HCT116 (cell line): ENCODE results near the gene GRIK4. TPM values are rescaled to one million over a fixed set of nuclear protein-coding genes. Genes with fewer than 3 reads are reported as not detected.

Experiments used
- ATAC-seq: fragments of 200-7000 bp; cut with Tn5 transposase; 2 replicates; pipeline ENCODE4 v1.9.1; 2020; ENCODE audit warnings: mild to moderate bottlenecking, moderate library complexity
- BruUV-seq: library from RNA; stranded (reverse); fragments of 400-500 nt; replicated peaks from 2 replicates; lab custom pipeline; 2021; lab: Mats Ljungman, UMichigan
- CTCF ChIA-PET: fragments of 300-600 bp; sonication (Branson Sonifier 250); formaldehyde crosslinking; loops from one replicate; lab custom pipeline; 2021; ENCODE audit warnings: antibody characterized with exemption; lab: Charles Lee
- POLR2A ChIA-PET: fragments of 300-600, 350-600 bp; sonication (Branson Sonifier 250); formaldehyde crosslinking; loops from one replicate; lab custom pipeline; 2021; ENCODE audit warnings: antibody characterized with exemption; lab: Charles Lee
- RAD21 ChIA-PET, 2 experiments: fragments of 300-600 bp; sonication (Branson Sonifier 250); formaldehyde crosslinking; loops; one replicate each; lab custom pipeline; 2023; ENCODE audit warnings: low total read pairs in 2 of 2; ENCODE audit not compliant: uncharacterized antibody in 2 of 2, unreplicated experiment in 2 of 2, low non-redundant PET in 1 of 2; lab: Charles Lee
- DNase-seq: peaks from one replicate; pipeline ENCODE4 v3.0.0-alpha.2; 2010; ENCODE audit warnings: low read depth, low spot score
- H2AFZ ChIP-seq: fragments of 200-600 bp; shearing (Covaris generic), sonication (generic); 2 replicates; pipeline ENCODE4 v1.6.1; 2017; ENCODE audit warnings: low read depth, mixed run types, mixed read lengths, antibody characterized with exemption, low read length; ENCODE audit not compliant: poor library complexity, severe bottlenecking
- H3K27ac ChIP-seq: 2 replicates; pipeline ENCODE4 v1.5.1; 2012; ENCODE audit warnings: low read depth, low read length
- H3K27me3 ChIP-seq: fragments of 200-600 bp; sonication (generic); 2 replicates; pipeline ENCODE4 v1.6.1; 2016; ENCODE audit warnings: mixed run types, low read length, mixed read lengths; ENCODE audit not compliant: insufficient read depth
- H3K36me3 ChIP-seq, 2 experiments: fragments of 200-500 bp in 1 of 2; fragments of 200-600 bp in 1 of 2; sonication (Bioruptor generic) in 1 of 2; sonication (generic) in 1 of 2; 2 replicates each; pipeline versions ENCODE4 v1.5.1 to v1.6.1; 2014 to 2016; ENCODE audit warnings: low read length in 2 of 2, inconsistent platforms in 1 of 2, mixed read lengths in 1 of 2, mixed run types in 1 of 2; ENCODE audit not compliant: insufficient read depth in 2 of 2, control insufficient read depth in 1 of 2
- H3K4me1 ChIP-seq, 2 experiments: fragments of 200-600 bp in 1 of 2; sonication (generic) in 1 of 2; 2 replicates each; pipeline versions ENCODE4 v1.5.1 to v1.6.1; 2012 to 2017; ENCODE audit warnings: low read length in 2 of 2, inconsistent platforms in 1 of 2, mild to moderate bottlenecking in 1 of 2, mixed read lengths in 1 of 2, mixed run types in 1 of 2, moderate library complexity in 1 of 2; ENCODE audit not compliant: insufficient read depth in 2 of 2, control insufficient read depth in 1 of 2
- H3K4me2 ChIP-seq: fragments of 200-600 bp; sonication (generic); 2 replicates; pipeline ENCODE4 v1.6.1; 2017; ENCODE audit warnings: mixed run types, low read length, mixed read lengths
- H3K4me3 ChIP-seq, 2 experiments: fragments of 200-600 bp in 1 of 2; sonication (generic) in 1 of 2; replicated peaks in 1 of 2; 2 replicates each; pipeline ENCODE4 v1.5.1; 2011 to 2016; ENCODE audit warnings: low read length in 2 of 2, control low read depth in 1 of 2, low read depth in 1 of 2, mild to moderate bottlenecking in 1 of 2, mixed read lengths in 1 of 2, mixed run types in 1 of 2
- H3K79me2 ChIP-seq: fragments of 200-600 bp; sonication (generic); 2 replicates; pipeline ENCODE4 v1.6.1; 2017; ENCODE audit warnings: mild to moderate bottlenecking, mixed run types, low read length, moderate library complexity, mixed read lengths; ENCODE audit not compliant: insufficient read depth
- H3K9ac ChIP-seq: fragments of 200-600 bp; sonication (generic); 2 replicates; pipeline ENCODE4 v1.6.1; 2016; ENCODE audit warnings: low read length, mixed read lengths
- H3K9me2 ChIP-seq: fragments of 200-600 bp; sonication (generic), shearing (Covaris generic); 2 replicates; pipeline ENCODE4 v1.6.1; 2017; ENCODE audit warnings: mixed run types, mild to moderate bottlenecking, moderate library complexity; ENCODE audit not compliant: insufficient read depth
- H3K9me3 ChIP-seq, 2 experiments: fragments of 200-500 bp in 1 of 2; fragments of 200-600 bp in 1 of 2; sonication (Bioruptor generic) in 1 of 2; sonication (generic) in 1 of 2; 2 replicates each; pipeline ENCODE4 v1.6.1; 2014 to 2017; ENCODE audit warnings: low read length in 2 of 2, mixed read lengths in 2 of 2, inconsistent platforms in 1 of 2, low read depth in 1 of 2, mild to moderate bottlenecking in 1 of 2, mixed run types in 1 of 2, moderate library complexity in 1 of 2; ENCODE audit not compliant: control insufficient read depth in 1 of 2, insufficient read depth in 1 of 2
- H4K20me1 ChIP-seq: fragments of 200-600 bp; sonication (generic), shearing (Covaris generic); 2 replicates; pipeline ENCODE4 v1.6.1; 2017; ENCODE audit warnings: mixed run types, mild to moderate bottlenecking, moderate library complexity; ENCODE audit not compliant: insufficient read depth
- CEBPB ChIP-seq: IDR thresholded peaks from 2 replicates; pipeline ENCODE4 v1.6.1; 2012; ENCODE audit warnings: low read depth
- CTCF ChIP-seq, 3 experiments: fragments of 200-600 bp in 1 of 3; sonication (generic) in 1 of 3; IDR thresholded peaks in 2 of 3; conservative IDR thresholded peaks in 1 of 3; 2 replicates each; pipeline ENCODE4 v1.5.1; 2012 to 2017; ENCODE audit warnings: low read depth in 2 of 3, low read length in 2 of 3, antibody characterized with exemption in 1 of 3, borderline replicate concordance in 1 of 3, control low read depth in 1 of 3, mild to moderate bottlenecking in 1 of 3, mixed read lengths in 1 of 3, mixed run types in 1 of 3, moderate library complexity in 1 of 3; ENCODE audit not compliant: insufficient read depth in 1 of 3
- EZH2phosphoT487 ChIP-seq: fragments of 200-600 bp; IDR thresholded peaks from 2 replicates; pipeline ENCODE4 v1.6.1; 2018; ENCODE audit warnings: antibody characterized with exemption, borderline replicate concordance
- FOSL1 ChIP-seq: IDR thresholded peaks from 2 replicates; pipeline ENCODE4 v1.6.1; 2012; ENCODE audit warnings: low read depth
- SP1 ChIP-seq: IDR thresholded peaks from 2 replicates; pipeline ENCODE4 v1.6.1; 2012; ENCODE audit warnings: low read depth
- SRF ChIP-seq: IDR thresholded peaks from 2 replicates; pipeline ENCODE4 v1.6.1; 2012; ENCODE audit warnings: low read depth
- YY1 ChIP-seq: IDR thresholded peaks from 2 replicates; pipeline ENCODE4 v1.6.1; 2011; ENCODE audit warnings: low read length, low read depth, moderate library complexity, mild to moderate bottlenecking; ENCODE audit not compliant: insufficient replicate concordance; ENCODE audit errors: extremely low read depth
- ZNF274 ChIP-seq: fragments of 200-500 bp; sonication (Bioruptor generic); IDR thresholded peaks from 2 replicates; pipeline ENCODE4 v1.6.1; 2014; ENCODE audit warnings: mild to moderate bottlenecking, low read depth, low read length, inconsistent platforms
- intact Hi-C: fragments of 100-400 bp; cut with micrococcal nuclease; formaldehyde crosslinking; loops from 2 replicates; pipeline ENCODE4 v1.10.0; 2022
- total RNA-seq: library from RNA; stranded (reverse); gene quantifications from one replicate; pipeline ENCODE4 v1.2.1, GENCODE V29; 2021; ENCODE audit not compliant: unreplicated experiment
- TF ChIP-seq, protein P1 (sequence below): IDR thresholded peaks from 2 replicates; pipeline ENCODE4 v1.6.1; 2011; ENCODE audit warnings: mild to moderate bottlenecking, low read length, moderate library complexity; ENCODE audit not compliant: insufficient replicate concordance; ENCODE audit errors: extremely low read depth
- TF ChIP-seq, protein P2 (sequence below): IDR thresholded peaks from 2 replicates; pipeline ENCODE4 v1.6.1; 2012

GRIK4 gene
- total RNA-seq, 1 experiment from 2014 or later = 0.52 TPM

DNA sequence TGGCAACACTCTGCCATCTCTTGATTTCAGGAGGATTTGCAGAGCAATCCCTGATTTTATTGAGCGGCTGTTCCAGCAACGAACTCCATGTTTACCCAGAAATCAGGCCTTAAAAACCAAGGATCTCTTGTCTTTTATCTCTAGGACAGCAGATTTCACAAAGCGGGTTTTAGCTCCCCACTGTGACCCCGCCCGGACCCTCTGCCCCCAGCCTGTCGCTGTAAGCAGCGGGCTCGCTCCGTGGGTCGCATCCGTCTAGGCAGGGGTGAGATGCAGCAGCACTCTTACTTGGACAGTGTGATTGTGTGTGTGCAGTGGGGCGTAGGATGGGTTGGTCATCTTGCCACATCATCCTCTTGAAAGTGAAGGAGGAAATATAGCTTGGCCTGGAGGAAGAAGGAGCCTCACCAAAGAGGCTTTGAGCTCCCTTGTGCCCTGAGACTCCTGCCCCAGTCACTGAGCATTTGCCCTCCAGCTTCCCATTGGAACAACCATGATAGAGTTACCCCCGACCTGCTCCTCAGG is 323.2 kb downstream of the GRIK4 start:
- no peaks in the 10 kb centered on the region for H3K9me2 ChIP-seq
- ATAC-seq = no peak
- peaks cover 3% of the 10 kb centered on the region; the same call in 1 of the 2 replicates for H3K27me3 ChIP-seq
- no peak for TF ChIP-seq ZNF274
- TF ChIP-seq YY1 = no peak
- TF ChIP-seq FOSL1 = no peak
- TF ChIP-seq, protein P1, sequence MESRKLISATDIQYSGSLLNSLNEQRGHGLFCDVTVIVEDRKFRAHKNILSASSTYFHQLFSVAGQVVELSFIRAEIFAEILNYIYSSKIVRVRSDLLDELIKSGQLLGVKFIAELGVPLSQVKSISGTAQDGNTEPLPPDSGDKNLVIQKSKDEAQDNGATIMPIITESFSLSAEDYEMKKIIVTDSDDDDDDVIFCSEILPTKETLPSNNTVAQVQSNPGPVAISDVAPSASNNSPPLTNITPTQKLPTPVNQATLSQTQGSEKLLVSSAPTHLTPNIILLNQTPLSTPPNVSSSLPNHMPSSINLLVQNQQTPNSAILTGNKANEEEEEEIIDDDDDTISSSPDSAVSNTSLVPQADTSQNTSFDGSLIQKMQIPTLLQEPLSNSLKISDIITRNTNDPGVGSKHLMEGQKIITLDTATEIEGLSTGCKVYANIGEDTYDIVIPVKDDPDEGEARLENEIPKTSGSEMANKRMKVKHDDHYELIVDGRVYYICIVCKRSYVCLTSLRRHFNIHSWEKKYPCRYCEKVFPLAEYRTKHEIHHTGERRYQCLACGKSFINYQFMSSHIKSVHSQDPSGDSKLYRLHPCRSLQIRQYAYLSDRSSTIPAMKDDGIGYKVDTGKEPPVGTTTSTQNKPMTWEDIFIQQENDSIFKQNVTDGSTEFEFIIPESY = no peak
- no peak for TF ChIP-seq EZH2phosphoT487
- H3K79me2 ChIP-seq = no peaks in the 10 kb centered on the region
- H2AFZ ChIP-seq = no peak overlapping the region
- ChIA-PET CTCF (no interaction called here), POLR2A (no interaction called here), RAD21 (no interaction called here)
- no peaks in the 10 kb centered on the region for H3K4me1 ChIP-seq
- no peaks in the 10 kb centered on the region for H3K9me3 ChIP-seq
- H3K36me3 ChIP-seq = no peaks in the 10 kb centered on the region
- DNase-seq = no peak
- no peak overlapping the region for H3K9ac ChIP-seq
- H3K27ac ChIP-seq = no peak overlapping the region
- BruUV-seq = no TSS peak
- no peak overlapping the region for H3K4me2 ChIP-seq
- H3K4me3 ChIP-seq = no peak overlapping the region
- H4K20me1 ChIP-seq = no peaks in the 10 kb centered on the region
- intact Hi-C loops = no loop called here

DNA sequence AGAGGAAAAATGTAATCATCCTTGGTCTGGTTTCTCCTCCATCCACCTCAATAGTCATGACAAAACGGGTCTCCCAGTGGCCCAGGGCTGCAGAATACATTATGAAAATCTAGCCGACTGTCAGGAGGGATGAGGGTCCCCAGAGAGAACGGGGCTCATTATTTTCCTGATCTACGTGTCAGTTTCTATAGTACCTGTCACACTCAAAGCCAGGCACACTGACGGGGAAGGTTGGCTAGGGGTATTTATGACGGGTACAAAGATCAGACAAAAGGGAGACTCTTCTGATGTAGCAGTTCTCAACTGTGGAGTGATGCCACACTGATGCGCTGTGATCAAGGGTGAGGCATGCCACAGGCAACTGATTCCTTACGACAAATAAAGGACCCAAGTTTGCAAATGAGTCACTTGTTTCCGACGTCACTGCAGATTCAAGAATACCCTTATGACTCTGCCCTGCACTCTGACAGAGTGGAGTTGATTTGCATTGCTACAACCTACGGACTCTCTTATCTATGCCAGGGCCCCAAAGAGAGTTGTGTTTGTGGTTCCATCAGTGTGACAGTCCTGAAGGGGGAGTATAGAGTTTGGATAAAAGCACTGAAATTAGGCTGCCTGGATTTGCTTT is 324.2 kb downstream of the GRIK4 start:
- intact Hi-C loops = no loop called here

More for the DNA sequence above, 324.2 kb downstream of the GRIK4 start:
- no peak for TF ChIP-seq EZH2phosphoT487
- TF ChIP-seq, protein P2, sequence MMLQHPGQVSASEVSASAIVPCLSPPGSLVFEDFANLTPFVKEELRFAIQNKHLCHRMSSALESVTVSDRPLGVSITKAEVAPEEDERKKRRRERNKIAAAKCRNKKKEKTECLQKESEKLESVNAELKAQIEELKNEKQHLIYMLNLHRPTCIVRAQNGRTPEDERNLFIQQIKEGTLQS = no peak
- TF ChIP-seq CEBPB = no peak
- no peak for TF ChIP-seq SRF
- TF ChIP-seq YY1 = no peak
- no peak for TF ChIP-seq SP1
- TF ChIP-seq CTCF (IDR thresholded peaks at IDR 0.05 in 2 of 3, conservative IDR thresholded peaks at IDR 0.05 in 1 of 3; ENCODE audit: borderline replicate concordance in 1 of 3, insufficient read depth in 1 of 3, low read depth in 2 of 3, low read length in 2 of 3) = no peak
- TF ChIP-seq, protein P1 = no peak
- DNase-seq (no peak), ATAC-seq (no peak)
- ChIA-PET RAD21 (no interaction called here), POLR2A (no interaction called here), CTCF (no interaction called here)
- no peaks in the 10 kb centered on the region for H4K20me1 ChIP-seq
- H3K4me1 ChIP-seq = no peaks in the 10 kb centered on the region
- no peak overlapping the region for H2AFZ ChIP-seq
- H3K9me3 ChIP-seq = no peaks in the 10 kb centered on the region
- BruUV-seq = no TSS peak
- H3K4me2 ChIP-seq = no peak overlapping the region
- 0 out of 2 replicates have a peak, but pooled peaks cover 2% of the 10 kb centered on the region for H3K27me3 ChIP-seq
- no peak overlapping the region for H3K9ac ChIP-seq
- no peak overlapping the region for H3K4me3 ChIP-seq
- no peaks in the 10 kb centered on the region for H3K9me2 ChIP-seq
- no peaks in the 10 kb centered on the region for H3K36me3 ChIP-seq
- H3K79me2 ChIP-seq = no peaks in the 10 kb centered on the region
- no peak overlapping the region for H3K27ac ChIP-seq
